DND-41 (cell line): ENCODE data around the gene NBEA.

Experiments
- CTCF ChIP-seq: IDR thresholded peaks from 2 replicates; pipeline ENCODE4 v1.5.1; 2012; ENCODE audit warnings: borderline replicate concordance, low read length, moderate library complexity, mild to moderate bottlenecking; ENCODE audit not compliant: poor library complexity, severe bottlenecking; ENCODE audit errors: extremely low read depth
- EZH2 ChIP-seq: IDR thresholded peaks from 3 replicates; pipeline ENCODE4 v1.6.1; 2012; ENCODE audit warnings: borderline replicate concordance, low read depth, mild to moderate bottlenecking, moderate library complexity, low read length, inconsistent platforms; ENCODE audit not compliant: severe bottlenecking

GRCh38 chr13:35478271-35479037 lies 536.4 kb downstream of the NBEA start:
- TF ChIP-seq CTCF (no peak), EZH2 (no peak)
